BJ (cell line): Measurements from ENCODE around the gene STK32C. TPM values are rescaled to one million over a fixed set of nuclear protein-coding genes. Genes with fewer than 3 reads are reported as not detected.

ENCODE experiments used
- CTCF ChIA-PET: fragments of 350-600 bp; formaldehyde crosslinking; extraction: SDS; loops from one replicate; lab custom pipeline; 2021; ENCODE audit warnings: antibody characterized with exemption, inconsistent platforms; lab: Yijun Ruan, JAX
- POLR2A ChIA-PET: fragments of 300-600 bp; sonication (Branson Sonifier 250); formaldehyde crosslinking; extraction: SDS; loops from one replicate; lab custom pipeline; 2021; ENCODE audit warnings: antibody characterized with exemption; lab: Charles Lee
- DNase-seq: peaks from one replicate; pipeline ENCODE4 v3.0.0-alpha.2; 2011; ENCODE audit warnings: low read depth
- H3K27me3 ChIP-seq: 2 replicates; pipeline ENCODE4 v1.6.0; 2011; ENCODE audit warnings: low read length; ENCODE audit not compliant: control insufficient read depth, insufficient read depth
- H3K36me3 ChIP-seq: 2 replicates; pipeline ENCODE4 v1.5.1; 2011; ENCODE audit warnings: low read length; ENCODE audit not compliant: control insufficient read depth, insufficient read depth
- H3K4me3 ChIP-seq: 2 replicates; pipeline ENCODE4 v1.5.1; 2011; ENCODE audit warnings: low read depth, mild to moderate bottlenecking, control low read depth, low read length
- polyA plus RNA-seq: library from polyadenylated mRNA; depleted of rRNA; stranded (reverse); fragments of >200 nt; gene quantifications from 2 replicates; pipeline ENCODE4 v1.2.3, GENCODE V29; 2011
- TF ChIP-seq, protein P1 (sequence below): IDR thresholded peaks from 2 replicates; pipeline ENCODE4 v1.5.1; 2011; ENCODE audit warnings: low read depth, mild to moderate bottlenecking, control low read depth, inconsistent platforms, low read length, moderate library complexity; ENCODE audit not compliant: insufficient read depth

Gene STK32C
- polyA plus RNA-seq, 1 experiment = 12.1 TPM

DNA sequence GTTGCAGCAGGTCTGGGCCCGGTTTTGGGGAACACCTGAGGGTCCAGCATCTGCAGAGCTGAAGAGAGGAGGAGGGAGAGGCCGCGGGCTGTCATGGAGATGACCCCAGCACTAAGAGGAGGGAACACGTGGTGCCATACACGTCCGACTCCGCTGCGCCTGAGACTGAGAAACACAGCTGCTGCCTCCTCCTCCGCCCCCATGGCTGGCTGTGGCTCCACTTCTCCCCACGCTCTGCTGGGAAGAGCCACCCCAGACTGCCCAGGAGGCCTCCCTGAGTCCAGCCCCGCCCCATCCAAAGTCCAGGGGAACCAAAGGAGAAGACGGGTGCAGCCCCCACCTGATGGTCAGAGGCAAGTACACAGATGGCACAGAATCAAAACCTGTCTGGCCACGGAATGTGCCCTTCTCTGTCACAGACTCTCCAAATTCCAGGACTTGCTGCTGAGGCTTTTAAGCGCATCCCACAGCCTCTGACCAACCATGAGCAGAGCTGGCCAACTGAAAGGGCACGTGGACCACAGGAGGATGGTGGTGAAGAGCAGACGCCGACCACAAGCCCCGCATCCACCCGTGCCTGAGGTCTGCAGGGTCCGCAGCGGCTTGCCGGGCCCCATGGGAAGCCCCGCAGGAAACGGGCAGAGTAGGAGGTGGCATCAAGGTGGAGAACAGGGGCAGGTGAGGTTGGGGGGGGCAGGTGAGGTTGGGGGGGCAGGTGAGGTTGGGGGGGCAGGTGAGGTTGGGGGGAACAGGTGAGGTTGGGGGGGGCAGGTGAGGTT is 24.0 kb downstream of the STK32C start:
- TF ChIP-seq, protein P1, sequence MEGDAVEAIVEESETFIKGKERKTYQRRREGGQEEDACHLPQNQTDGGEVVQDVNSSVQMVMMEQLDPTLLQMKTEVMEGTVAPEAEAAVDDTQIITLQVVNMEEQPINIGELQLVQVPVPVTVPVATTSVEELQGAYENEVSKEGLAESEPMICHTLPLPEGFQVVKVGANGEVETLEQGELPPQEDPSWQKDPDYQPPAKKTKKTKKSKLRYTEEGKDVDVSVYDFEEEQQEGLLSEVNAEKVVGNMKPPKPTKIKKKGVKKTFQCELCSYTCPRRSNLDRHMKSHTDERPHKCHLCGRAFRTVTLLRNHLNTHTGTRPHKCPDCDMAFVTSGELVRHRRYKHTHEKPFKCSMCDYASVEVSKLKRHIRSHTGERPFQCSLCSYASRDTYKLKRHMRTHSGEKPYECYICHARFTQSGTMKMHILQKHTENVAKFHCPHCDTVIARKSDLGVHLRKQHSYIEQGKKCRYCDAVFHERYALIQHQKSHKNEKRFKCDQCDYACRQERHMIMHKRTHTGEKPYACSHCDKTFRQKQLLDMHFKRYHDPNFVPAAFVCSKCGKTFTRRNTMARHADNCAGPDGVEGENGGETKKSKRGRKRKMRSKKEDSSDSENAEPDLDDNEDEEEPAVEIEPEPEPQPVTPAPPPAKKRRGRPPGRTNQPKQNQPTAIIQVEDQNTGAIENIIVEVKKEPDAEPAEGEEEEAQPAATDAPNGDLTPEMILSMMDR = no peak
- ChIA-PET POLR2A (no interaction called here), CTCF (no interaction called here)
- Histone ChIP-seq H3K36me3 (no peaks in the 10 kb centered on the region), H3K27me3 (peaks cover 3% of the 10 kb centered on the region; the same call in 1 of the 2 replicates), H3K4me3 (no peak overlapping the region)
- DNase-seq = no peak

DNA sequence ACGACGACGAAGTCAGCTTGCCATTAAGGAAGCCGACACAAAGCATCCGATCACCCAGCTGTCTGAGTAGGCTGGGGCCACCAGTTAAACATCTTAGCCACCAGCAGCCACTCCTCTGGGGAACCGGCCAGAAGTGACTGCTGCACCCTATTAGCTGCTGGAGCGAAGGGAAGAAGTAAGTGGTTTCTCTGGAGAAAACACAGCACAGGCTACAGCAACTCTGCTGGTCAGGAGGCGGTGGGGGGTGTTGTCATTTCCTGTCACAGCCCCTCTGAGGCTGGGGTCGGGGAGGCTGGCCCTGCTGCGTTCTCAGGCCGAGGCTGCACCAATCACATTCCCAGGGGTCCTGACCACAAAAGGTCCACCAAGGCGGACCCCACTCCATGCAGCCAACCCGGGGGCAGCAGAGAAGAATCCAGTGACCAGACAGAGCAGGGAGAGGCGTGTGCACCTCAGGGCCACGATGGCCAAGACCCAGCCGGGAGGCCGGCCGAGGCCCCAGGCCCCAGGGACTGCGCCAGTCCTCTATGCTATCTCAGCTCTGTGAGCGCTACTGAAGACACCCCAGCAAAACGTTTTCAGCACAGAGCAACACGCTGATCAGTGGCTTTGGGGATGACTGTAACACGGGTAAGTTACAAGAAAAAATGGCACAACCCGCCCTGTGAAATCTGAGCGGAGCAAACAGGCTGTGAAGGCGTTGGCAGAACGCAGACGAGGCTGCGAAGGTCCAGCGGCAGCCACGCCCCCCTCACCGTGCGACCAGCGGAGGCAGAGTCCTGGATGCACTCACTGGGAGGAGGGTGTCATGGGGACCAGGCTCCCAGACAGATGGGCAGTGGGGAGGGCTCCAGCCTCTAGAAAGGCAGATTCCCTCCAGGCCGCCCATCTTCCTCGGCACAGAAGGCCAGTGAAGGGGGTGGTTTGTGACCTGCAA is 24.8 kb downstream of the STK32C start:
- no peak for DNase-seq

DNA sequence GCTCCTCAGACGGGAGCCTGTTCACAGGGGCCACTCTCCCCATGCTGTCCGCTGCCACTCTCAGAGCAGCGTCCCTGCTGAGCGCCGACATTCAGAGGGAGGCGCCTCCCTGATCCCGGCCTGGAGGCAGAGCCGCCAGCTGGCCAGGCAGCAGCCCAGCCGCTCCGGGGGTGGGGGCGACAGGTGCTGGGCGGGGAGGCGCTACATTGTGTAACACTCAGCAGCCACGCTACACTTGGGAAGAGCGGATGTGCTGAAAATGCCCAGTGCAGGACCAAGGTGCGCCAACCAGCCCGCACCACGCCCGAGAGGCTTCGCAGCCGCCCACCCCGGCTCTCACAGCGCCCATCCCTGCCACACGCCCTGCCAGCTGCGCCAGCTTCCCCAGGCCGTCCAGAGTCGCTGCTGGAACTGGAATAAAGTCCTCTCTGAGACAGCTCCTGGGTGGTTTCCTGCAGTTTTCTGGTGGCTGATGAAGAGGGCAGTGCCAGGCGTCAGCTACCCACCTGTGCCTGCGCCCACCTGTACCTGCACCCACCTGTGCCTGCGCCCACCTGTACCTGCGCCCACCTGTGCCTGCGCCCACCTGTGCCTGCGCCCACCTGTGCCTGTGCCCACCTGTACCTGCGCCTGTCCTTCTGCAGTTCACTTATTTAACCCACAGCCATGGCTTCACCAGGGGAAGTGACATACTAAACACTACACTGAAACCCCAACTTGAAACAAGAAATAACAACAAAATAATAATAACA is 25.7 kb downstream of the STK32C start:
- TF ChIP-seq, protein P1 = no peak
- no peaks in the 10 kb centered on the region for H3K36me3 ChIP-seq
- POLR2A ChIA-PET = no interaction called here
- CTCF ChIA-PET = no interaction called here
- peaks cover 5% of the 10 kb centered on the region; the same call in 1 of the 2 replicates for H3K27me3 ChIP-seq
- no peak overlapping the region for H3K4me3 ChIP-seq
- no peak for DNase-seq

More for the DNA sequence above, 24.8 kb downstream of the STK32C start:
- TF ChIP-seq, protein P1 = no peak
- Histone ChIP-seq H3K27me3 (peaks cover 3% of the 10 kb centered on the region; the same call in 1 of the 2 replicates), H3K36me3 (no peaks in the 10 kb centered on the region), H3K4me3 (no peak overlapping the region)
- ChIA-PET POLR2A (no interaction called here), CTCF (no interaction called here)

DNA sequence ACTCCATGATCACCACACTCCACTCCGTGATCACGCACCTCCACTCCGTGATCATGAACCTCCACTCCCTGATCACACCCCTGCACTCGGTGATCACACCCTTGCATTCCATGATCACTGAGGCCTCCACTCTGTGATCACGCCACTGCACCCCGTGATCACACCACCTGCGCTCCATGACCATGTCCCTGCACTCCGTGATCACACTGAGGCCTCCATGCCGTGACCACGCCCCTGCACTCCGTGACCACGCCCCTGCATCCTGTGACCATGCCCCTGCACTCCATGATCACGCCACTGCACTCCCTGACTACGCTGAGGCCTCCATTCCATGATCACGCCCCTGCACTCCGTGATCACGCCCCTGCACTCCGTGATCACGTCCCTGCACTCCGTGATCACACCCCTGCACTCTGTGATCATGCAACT is 27.1 kb downstream of the STK32C start:
- no peaks in the 10 kb centered on the region for H3K36me3 ChIP-seq
- H3K27me3 ChIP-seq = peaks cover 5% of the 10 kb centered on the region; the same call in 1 of the 2 replicates
- no peak overlapping the region for H3K4me3 ChIP-seq
- TF ChIP-seq, protein P1 = no peak
- DNase-seq = no peak
- ChIA-PET POLR2A (no interaction called here), CTCF (no interaction called here)
